ENCODE results near the gene CDKAL1. TPM values are rescaled to one million over a fixed set of nuclear protein-coding genes. Genes with fewer than 3 reads are reported as not detected.

CDKAL1 gene
- total RNA-seq, 4 donors from 2014 or later: 24.7 to 32.8 (median 29.8) TPM

GRCh38 chr6:20885076-20885475 lies 350.8 kb downstream of the CDKAL1 start:
- intact Hi-C loops (cut with DNase I): no loop called here
- TF ChIP-seq CTCF (IDR thresholded peaks at IDR 0.05): no peak
- H3K36me3 ChIP-seq: no peaks in the 10 kb centered on the region

GRCh38 chr6:20891161-20891560 lies 356.9 kb downstream of the CDKAL1 start:
- 97% methylated on average over 6 of the region's 6 CpGs for WGBS, 2 donors
- intact Hi-C loops (cut with DNase I): no loop called here
- Histone ChIP-seq H3K27ac (no peak overlapping the region), H3K4me3 (replicated peaks in 1 of 3) (no peak overlapping the region), H3K36me3 (no peaks in the 10 kb centered on the region), H3K27me3 (no peaks in the 10 kb centered on the region), H3K4me1 (no peaks in the 10 kb centered on the region), H3K9me3 (no peaks in the 10 kb centered on the region)
- no peak for TF ChIP-seq POLR2A (IDR thresholded peaks at IDR 0.05)
- TF ChIP-seq CTCF (IDR thresholded peaks at IDR 0.05): no peak
- DNase-seq: no peak

More at GRCh38 chr6:20885076-20885475, 350.8 kb downstream of the CDKAL1 start:
- no peak overlapping the region for H3K4me3 ChIP-seq (replicated peaks in 1 of 3)
- no peaks in the 10 kb centered on the region for H3K27me3 ChIP-seq
- WGBS, 2 donors: 95 to 100% methylated on average over 2 of the region's 2 CpGs
- no peaks in the 10 kb centered on the region for H3K4me1 ChIP-seq
- no peak for DNase-seq
- H3K27ac ChIP-seq: no peak overlapping the region
- H3K9me3 ChIP-seq: no peaks in the 10 kb centered on the region

- no peaks in the 10 kb centered on the region for H3K4me1 ChIP-seq
- DNase-seq: no peak
- H3K27me3 ChIP-seq: no peaks in the 10 kb centered on the region
- TF ChIP-seq POLR2A (IDR thresholded peaks at IDR 0.05) (no peak), CTCF (IDR thresholded peaks at IDR 0.05) (no peak)
- no peak overlapping the region for H3K4me3 ChIP-seq (replicated peaks in 1 of 3)
- WGBS, 2 donors: 69 to 71% methylated on average over 2 of the region's 2 CpGs
- no peaks in the 10 kb centered on the region for H3K36me3 ChIP-seq
- no peak overlapping the region for H3K27ac ChIP-seq
- intact Hi-C loops (cut with DNase I): no loop called here
- no peaks in the 10 kb centered on the region for H3K9me3 ChIP-seq
Measured at GRCh38 chr6:20892365-20892764, 358.1 kb downstream of the CDKAL1 start.

GRCh38 chr6:20893412-20893811 lies 359.2 kb downstream of the CDKAL1 start:
- H3K4me3 ChIP-seq (replicated peaks in 1 of 3): no peak overlapping the region
- no peaks in the 10 kb centered on the region for H3K9me3 ChIP-seq
- DNase-seq: no peak
- H3K27ac ChIP-seq: no peak overlapping the region
- no peaks in the 10 kb centered on the region for H3K4me1 ChIP-seq
- intact Hi-C loops (cut with DNase I): no loop called here
- no peaks in the 10 kb centered on the region for H3K36me3 ChIP-seq
- TF ChIP-seq POLR2A (IDR thresholded peaks at IDR 0.05) (no peak), CTCF (IDR thresholded peaks at IDR 0.05) (no peak)
- H3K27me3 ChIP-seq: no peaks in the 10 kb centered on the region

- Histone ChIP-seq H3K27ac (no peak overlapping the region), H3K27me3 (no peaks in the 10 kb centered on the region), H3K4me3 (replicated peaks in 1 of 3) (no peak overlapping the region), H3K4me1 (no peaks in the 10 kb centered on the region), H3K36me3 (no peaks in the 10 kb centered on the region), H3K9me3 (no peaks in the 10 kb centered on the region)
- no peak for DNase-seq
- intact Hi-C loops (cut with DNase I): no loop called here
- WGBS, 2 donors: 95 to 97% methylated on average over 7 of the region's 7 CpGs
- TF ChIP-seq CTCF (IDR thresholded peaks at IDR 0.05) (no peak), POLR2A (IDR thresholded peaks at IDR 0.05) (no peak)
Measured at GRCh38 chr6:20900389-20901160, 366.3 kb downstream of the CDKAL1 start.
